ENCODE measurements around the gene DNMT3B. TPM values are rescaled to one million over a fixed set of nuclear protein-coding genes. Genes with fewer than 3 reads are reported as not detected.

DNMT3B gene
- total RNA-seq, 2 experiments from 2014 or later: 2.9 TPM

DNA sequence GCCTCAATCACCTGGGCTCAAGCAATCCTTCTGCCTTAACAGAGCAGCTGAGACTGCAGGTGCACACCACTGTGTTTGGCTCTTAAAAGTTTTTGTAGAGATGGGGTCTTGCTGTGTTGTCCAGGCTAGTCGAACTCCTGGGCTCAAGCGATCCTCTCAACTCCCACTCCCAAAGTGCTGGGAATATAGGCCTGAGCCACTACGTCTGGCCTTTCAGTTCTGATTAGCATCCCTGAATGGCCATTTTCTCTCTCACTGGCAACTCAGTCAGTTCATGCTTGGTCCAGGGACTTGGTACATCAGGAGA is 28.5 kb downstream of the DNMT3B start:
- intact Hi-C loops (cut with micrococcal nuclease): loop anchor here (5.0 to 10.0 kb wide), 3 partner anchors 77 to 304 kb away; no protein-coding TSS in a partner anchor
- no peak overlapping the region for H3K27ac Mint-ChIP-seq
- no peak for TF ChIP-seq CTCF (IDR thresholded peaks at IDR 0.05)
- peaks cover 32% of the 10 kb centered on the region for H3K4me1 Mint-ChIP-seq (ENCODE audit: low read depth)
- H3K27me3 Mint-ChIP-seq: no peaks in the 10 kb centered on the region
- DNase-seq: no peak
- no peaks in the 10 kb centered on the region for H3K36me3 Mint-ChIP-seq (ENCODE audit: low read depth)
- ATAC-seq: no peak
- H3K9me3 Mint-ChIP-seq: no peaks in the 10 kb centered on the region
- no peak overlapping the region for H3K4me3 Mint-ChIP-seq
- ChIA-PET CTCF (interaction anchor here (1.0 to 5.5 kb wide), 24 partner anchors 8 to 306 kb away, joined by 3 to 49 read pairs (median 8); partner anchors contain the start of genes BPIFB2, C20orf203 and SUN5), POLR2A (no interaction called here)

DNA sequence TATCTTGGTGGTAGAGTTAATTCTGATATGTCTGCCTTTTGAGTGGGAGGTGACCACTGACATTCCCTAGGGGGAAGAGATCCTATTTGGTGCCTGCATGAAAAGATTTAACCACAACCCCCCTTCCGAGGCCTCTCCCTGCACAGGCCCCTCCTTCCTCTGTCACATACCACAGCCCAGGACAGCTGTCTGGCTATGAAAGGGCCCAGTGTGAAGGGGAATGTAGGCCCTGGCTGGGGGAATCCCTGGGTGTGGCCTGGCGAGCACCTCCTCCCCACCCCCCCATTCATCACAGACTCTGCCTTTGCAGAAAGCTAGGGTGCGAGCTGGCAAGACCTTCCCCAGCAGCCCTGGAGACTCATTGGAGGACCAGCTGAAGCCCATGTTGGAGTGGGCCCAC is 30.1 kb downstream of the DNMT3B start:
- DNase-seq: peak; percentile 73
- intact Hi-C loops (cut with micrococcal nuclease): loop anchor here (5.0 to 10.0 kb wide), 3 partner anchors 75 to 302 kb away; no protein-coding TSS in a partner anchor
- peak; percentile 83 for ATAC-seq
- Mint-ChIP-seq H3K27me3 (no peaks in the 10 kb centered on the region), H3K36me3 (ENCODE audit: low read depth) (no peaks in the 10 kb centered on the region), H3K27ac (peak overlapping the region; percentile 2), H3K4me1 (ENCODE audit: low read depth) (peaks cover 42% of the 10 kb centered on the region), H3K9me3 (no peaks in the 10 kb centered on the region), H3K4me3 (no peak overlapping the region)
- ChIA-PET CTCF (interaction anchor here (0.6 to 5.5 kb wide), 7 partner anchors 12 to 153 kb away, joined by 3 to 49 read pairs (median 5); partner anchors contain the start of gene C20orf203), POLR2A (interaction anchor here (0.8 kb wide), 1 partner anchor 28 kb away, joined by 3 read pairs; no protein-coding TSS in a partner anchor)
- no peak for TF ChIP-seq CTCF (IDR thresholded peaks at IDR 0.05)

- intact Hi-C loops (cut with micrococcal nuclease): loop anchor here (5.0 to 10.0 kb wide), 3 partner anchors 74 to 302 kb away; no protein-coding TSS in a partner anchor
- peak overlapping the region; percentile 76 for H3K27ac Mint-ChIP-seq
- no peaks in the 10 kb centered on the region for H3K27me3 Mint-ChIP-seq
- TF ChIP-seq CTCF (IDR thresholded peaks at IDR 0.05): no peak
- no peak overlapping the region for H3K4me3 Mint-ChIP-seq
- H3K36me3 Mint-ChIP-seq (ENCODE audit: low read depth): no peaks in the 10 kb centered on the region
- DNase-seq: no peak
- CTCF ChIA-PET: interaction anchor here (0.6 to 5.5 kb wide), 8 partner anchors 13 to 152 kb away, joined by 3 to 49 read pairs (median 5); partner anchors contain the start of gene C20orf203
- H3K9me3 Mint-ChIP-seq: no peaks in the 10 kb centered on the region
- POLR2A ChIA-PET: interaction anchor here (0.8 kb wide), 1 partner anchor 27 kb away, joined by 3 read pairs; no protein-coding TSS in a partner anchor
- H3K4me1 Mint-ChIP-seq (ENCODE audit: low read depth): peaks cover 43% of the 10 kb centered on the region
- ATAC-seq: no peak
Measured at GRCh38 chr20:32792731-32793458, 30.7 kb downstream of the DNMT3B start.

- Mint-ChIP-seq H3K27ac (peak overlapping the region; percentile 18), H3K9me3 (no peaks in the 10 kb centered on the region), H3K36me3 (ENCODE audit: low read depth) (no peaks in the 10 kb centered on the region), H3K27me3 (no peaks in the 10 kb centered on the region), H3K4me3 (no peak overlapping the region), H3K4me1 (ENCODE audit: low read depth) (peaks cover 39% of the 10 kb centered on the region)
- DNase-seq: no peak
- CTCF ChIA-PET: interaction anchor here (1.0 to 1.8 kb wide), 4 partner anchors 8 to 18 kb away, joined by 3 to 12 read pairs (median 4); no protein-coding TSS in a partner anchor
- no peak for TF ChIP-seq CTCF (IDR thresholded peaks at IDR 0.05)
- ATAC-seq: no peak
- intact Hi-C loops (cut with micrococcal nuclease): loop anchor here (10.0 kb wide), 1 partner anchor 298 kb away; no protein-coding TSS in a partner anchor
- POLR2A ChIA-PET: interaction anchor here (1.0 kb wide), 1 partner anchor 38 kb away, joined by 3 read pairs; no protein-coding TSS in a partner anchor
Measured at GRCh38 chr20:32796383-32796948, 34.3 kb downstream of the DNMT3B start.

Measured in activated CD8-positive, alpha-beta T cell treated with anti-CD3 and anti-CD28 coated beads for 36 hours (primary cell).